Activated gamma-delta T cell (primary cell): Measurements from ENCODE around the gene PSMB7.

Source experiments
- DNase-seq: peaks from one replicate; lab custom pipeline; 2025; lab: John Stamatoyannopoulos, UW

The PSMB7 gene

DNA sequence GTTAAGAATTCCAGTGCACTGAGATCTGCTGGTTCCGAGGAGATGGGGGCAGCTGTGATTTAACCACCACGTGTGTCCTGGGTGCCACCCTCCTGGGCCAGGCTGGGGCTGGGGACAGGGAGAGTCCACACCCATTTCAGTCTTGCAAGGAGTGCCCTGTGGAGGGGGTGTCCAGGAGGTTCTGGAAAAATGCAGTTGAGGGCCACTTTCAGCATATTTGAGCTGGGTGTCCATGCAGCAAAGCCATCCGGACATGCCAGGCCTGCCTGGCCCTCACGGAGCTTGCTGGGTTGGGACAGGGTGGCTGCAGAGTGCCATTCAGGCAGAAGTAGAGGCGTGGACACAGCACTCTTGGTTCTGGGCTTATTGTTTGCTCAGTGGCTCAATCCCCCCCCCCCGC, 89.4 kb downstream of the PSMB7 start:
- no peak for DNase-seq

- no peak for DNase-seq
Observed at GRCh38 chr9:124323904-124324303, 91.3 kb downstream of the PSMB7 start.

GRCh38 chr9:124322618-124323432, 92.4 kb downstream of the PSMB7 start:
- DNase-seq: no peak

DNA sequence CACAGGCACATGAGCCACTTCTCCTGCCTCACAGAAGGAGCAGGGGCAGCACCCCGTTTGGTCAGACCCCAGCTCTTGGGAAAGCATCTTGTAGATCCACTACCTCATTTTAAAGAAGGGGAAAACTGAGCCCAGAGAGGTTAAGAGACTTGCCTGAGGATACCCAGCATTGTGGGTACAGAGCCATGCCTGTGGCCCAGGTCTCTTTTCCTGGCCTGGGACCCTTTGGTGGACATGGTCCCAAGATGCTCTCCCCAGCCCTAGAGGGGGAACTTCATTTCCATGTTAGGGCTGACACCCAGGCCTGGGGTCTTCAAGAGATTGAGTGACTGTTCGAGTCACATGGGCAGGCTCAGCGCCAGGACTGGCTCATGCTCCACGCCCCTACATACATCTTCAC, 93.3 kb downstream of the PSMB7 start:
- no peak for DNase-seq

DNA sequence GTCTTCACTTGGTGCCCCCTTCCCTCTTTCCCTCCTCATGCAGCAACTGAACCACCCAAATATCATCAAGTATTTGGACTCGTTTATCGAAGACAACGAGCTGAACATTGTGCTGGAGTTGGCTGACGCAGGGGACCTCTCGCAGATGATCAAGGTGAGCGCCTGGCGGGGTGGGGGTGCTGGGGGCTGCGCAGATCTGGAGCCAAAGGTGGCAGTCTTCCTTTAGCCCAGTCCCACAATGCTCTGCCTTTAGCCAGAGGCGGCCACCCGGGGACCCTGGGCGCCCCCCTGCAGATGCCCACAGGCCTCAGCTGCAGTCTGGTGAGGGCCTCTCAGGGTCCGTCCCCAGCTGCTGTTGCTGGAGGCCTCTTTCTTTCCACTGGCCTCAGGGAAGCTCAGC, 93.8 kb downstream of the PSMB7 start:
- no peak for DNase-seq

DNA sequence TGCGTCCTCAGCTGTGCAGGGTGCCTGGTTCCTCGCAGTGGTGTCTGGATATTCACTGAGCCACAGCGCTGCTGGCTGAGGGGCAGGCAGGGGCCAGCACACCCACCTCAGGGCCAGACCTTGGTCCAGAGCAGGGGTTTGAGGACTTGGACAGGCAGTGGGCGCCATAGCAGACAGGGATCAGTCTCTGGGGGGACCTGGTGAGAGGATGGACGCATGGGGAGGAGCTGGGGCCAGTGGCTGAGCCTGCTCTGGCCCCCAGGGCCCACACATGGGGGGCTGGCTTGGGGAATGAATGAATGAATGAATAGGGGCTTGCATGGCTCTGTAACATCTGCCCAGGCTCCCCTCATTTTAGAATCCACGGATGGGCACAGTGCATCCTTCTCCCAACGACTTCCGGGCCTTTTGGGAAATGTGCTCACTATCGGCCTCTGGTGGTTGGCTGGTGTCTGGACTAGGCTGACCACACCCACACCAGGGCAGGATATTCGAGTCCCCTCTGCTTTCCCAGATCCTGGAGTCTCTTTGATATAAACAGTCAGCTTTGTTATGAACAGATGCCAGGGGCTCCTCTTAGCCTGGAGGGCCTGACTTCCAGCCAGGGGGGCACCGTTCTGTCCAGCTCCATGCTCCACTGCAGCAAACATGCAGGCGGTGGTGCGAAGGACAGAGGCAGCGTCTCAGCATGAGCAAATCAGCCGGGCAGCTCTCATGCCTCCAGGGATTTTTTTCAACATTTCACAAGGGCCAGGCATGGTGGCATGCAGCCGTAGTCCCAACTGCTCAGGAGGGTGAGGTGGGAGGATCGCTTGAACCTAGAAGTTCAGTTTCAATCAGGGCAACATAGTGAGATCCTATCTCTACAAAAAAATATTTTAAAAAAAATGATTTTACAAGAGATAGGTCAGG, 94.9 kb downstream of the PSMB7 start:
- no peak for DNase-seq

DNA sequence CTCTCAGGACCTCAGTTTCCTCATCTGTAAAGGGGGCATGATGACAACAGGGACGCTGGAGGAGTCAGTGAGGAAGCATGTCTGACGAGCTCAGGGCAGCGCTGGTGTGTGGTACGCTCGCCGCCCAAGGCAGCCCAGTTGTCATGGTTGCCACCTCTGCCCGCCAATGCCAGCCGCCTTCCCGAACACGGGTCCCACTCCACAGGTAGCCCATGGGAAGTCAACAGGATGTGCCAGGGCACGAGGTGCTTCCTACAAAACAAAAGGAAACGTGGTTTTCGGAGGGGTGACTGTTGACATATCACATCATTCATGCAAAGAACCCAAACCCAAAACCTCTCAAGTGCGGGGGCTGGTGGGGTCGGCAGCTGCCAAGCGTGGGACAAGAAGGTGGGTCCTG, 99.4 kb downstream of the PSMB7 start:
- no peak for DNase-seq

DNA sequence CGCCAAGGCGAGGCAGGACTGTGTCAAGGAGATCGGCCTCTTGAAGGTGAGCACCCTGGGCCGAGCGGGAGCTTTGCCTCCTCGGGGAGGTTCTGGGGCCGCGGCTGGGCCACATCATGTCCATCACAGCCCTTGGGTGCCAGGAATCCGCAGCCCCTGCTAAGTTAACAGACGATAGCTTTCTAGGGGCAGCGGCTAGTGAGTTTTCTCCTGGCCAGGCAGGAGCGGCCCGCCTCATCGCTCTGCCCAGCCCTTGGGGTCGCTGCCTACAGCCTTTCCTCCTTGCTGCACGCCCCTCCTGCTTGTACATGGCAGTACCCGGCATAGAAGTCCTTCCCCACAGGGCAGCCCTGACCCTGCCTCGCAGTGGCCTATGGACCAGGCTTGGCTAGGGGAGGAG, 101.3 kb downstream of the PSMB7 start:
- DNase-seq: no peak

GRCh38 chr9:124312290-124313265, 102.7 kb downstream of the PSMB7 start:
- DNase-seq: no peak

GRCh38 chr9:124311283-124311682, 104.0 kb downstream of the PSMB7 start:
- DNase-seq: no peak

- DNase-seq: no peak
Observed at GRCh38 chr9:124309667-124310084, 105.6 kb downstream of the PSMB7 start.

DNA sequence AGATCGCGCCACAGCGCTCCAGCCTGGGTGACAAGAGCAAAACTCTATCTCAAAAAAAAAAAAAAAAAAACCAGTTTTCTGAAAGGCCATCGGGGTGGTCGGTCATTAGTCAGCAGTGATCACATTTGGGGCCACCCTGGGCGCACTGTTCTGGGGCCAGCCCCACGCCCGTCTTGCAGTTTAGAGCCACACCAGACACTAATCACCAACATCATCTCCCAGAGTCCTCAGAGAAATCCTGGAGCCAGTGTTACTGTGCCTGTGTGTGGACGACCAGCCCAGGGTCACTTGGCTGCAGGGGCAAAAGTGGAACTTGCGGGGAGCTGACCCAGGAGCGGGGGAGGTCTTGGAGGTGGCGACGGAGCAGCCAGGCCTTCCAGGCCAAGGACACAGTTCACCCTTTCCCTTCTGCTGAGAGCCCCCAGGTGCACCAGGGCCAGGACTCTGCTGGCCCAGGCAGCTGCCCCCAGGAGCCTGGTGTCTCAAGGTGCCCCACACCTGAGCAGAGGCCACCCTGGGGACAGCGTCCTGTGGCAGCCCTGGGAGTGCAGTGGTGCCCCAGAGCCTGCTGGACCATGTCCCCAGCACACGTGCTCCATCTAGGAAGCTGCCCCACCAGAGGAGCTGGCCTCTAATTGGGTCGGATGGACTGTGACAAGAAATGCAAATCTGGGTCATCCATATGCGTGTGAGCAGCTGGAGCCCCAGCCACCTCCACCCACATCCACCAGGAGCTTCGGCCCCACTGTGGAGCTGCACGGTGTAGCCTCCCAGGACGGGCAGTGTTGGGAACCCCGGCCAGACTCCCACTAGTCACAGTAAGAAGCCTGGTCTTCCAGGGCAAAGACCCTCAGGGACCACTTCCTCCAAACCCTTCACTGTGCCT, 106.4 kb downstream of the PSMB7 start:
- DNase-seq: no peak

DNA sequence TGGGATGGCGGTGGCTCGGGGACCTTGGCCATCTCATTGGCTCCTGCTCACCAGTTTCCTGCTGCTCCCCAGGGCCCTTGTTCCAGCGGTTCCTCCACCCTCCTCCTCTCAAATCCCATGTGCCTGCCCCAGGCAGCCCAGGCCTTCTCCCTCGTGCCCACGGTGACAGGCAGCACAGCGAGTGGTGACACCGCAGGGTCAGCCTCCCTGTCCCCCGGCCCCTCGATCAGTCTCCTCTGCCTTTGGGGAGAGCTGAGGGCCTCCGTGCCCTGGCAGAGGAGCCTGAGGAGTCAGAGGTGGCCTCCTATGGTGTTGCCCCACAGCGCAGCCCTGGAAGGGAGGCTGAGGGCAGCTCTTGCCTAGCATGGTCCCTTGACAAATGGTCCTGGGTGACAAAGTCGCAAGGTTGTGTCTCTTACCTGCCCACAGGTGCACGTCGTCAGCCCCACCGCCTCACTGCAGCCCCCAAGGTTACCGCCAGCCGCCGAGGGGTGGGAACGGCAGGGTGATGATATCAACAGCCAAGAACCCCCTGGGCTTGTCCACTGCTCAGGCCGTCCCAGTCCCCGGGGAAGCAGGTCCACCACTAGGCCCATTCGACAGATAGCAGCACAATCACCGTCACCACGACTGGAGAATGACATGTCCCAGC, 107.7 kb downstream of the PSMB7 start:
- no peak for DNase-seq

GRCh38 chr9:124306098-124306735, 109.0 kb downstream of the PSMB7 start:
- DNase-seq: no peak

DNA sequence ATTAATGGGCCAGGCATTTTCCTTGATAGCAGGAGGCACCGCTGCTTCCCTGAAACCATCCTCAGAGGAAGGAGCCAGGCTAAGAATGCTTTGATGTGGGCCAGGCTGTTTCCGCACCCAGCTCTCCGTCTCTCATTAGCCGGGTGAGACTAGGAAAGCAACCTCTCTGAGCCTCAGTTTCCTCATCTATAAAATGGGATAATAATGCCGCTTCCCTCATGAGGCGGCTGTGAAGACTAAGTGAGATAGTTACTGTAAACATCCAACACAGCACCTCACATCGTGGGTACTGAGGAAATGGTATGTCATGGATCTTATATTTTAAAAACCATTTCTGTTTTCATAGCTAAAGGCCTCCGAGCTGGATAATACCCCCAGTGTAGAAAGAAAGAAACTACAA, 111.0 kb downstream of the PSMB7 start:
- DNase-seq: no peak

GRCh38 chr9:124303762-124304161, 111.5 kb downstream of the PSMB7 start:
- no peak for DNase-seq
